DND-41 (cell line): Measurements from ENCODE around the gene SCAF1.

Experiments used
- ATAC-seq: fragments of 200-7000 bp; cut with Tn5 transposase; 3 replicates; pipeline ENCODE4 v1.9.1; 2021; ENCODE audit warnings: low read depth; ENCODE audit not compliant: insufficient read depth
- DNase-seq: peaks from one replicate; pipeline ENCODE4 v3.0.0-alpha.2; 2020
- H2AFZ ChIP-seq: 2 replicates; pipeline ENCODE4 v1.6.0; 2012; ENCODE audit warnings: low read depth, low read length
- H3K27ac ChIP-seq: 2 replicates; pipeline ENCODE4 v1.5.1; 2012; ENCODE audit warnings: low read length, inconsistent platforms
- H3K27me3 ChIP-seq: fragments of 200-600 bp; sonication (generic); 2 replicates; pipeline ENCODE4 v1.6.0; 2012; ENCODE audit warnings: low read length, mild to moderate bottlenecking, inconsistent platforms; ENCODE audit not compliant: insufficient read depth, poor library complexity
- H3K36me3 ChIP-seq: 2 replicates; pipeline ENCODE4 v1.5.1; 2012; ENCODE audit warnings: low read length, inconsistent platforms; ENCODE audit not compliant: insufficient read depth
- H3K4me1 ChIP-seq: 2 replicates; pipeline ENCODE4 v1.5.1; 2012; ENCODE audit warnings: mild to moderate bottlenecking, low read length; ENCODE audit not compliant: insufficient read depth
- H3K4me2 ChIP-seq: 2 replicates; pipeline ENCODE4 v1.6.0; 2012; ENCODE audit warnings: mild to moderate bottlenecking, moderate library complexity, low read length, inconsistent platforms; ENCODE audit not compliant: insufficient read depth
- H3K4me3 ChIP-seq, 2 experiments: fragments of 200-600 bp in 1 of 2; shearing (Covaris generic) in 1 of 2; 2 replicates each; pipeline ENCODE4 v1.5.1; 2012 to 2016; ENCODE audit warnings: inconsistent platforms in 2 of 2, low read length in 2 of 2, mild to moderate bottlenecking in 2 of 2, low read depth in 1 of 2, moderate library complexity in 1 of 2
- H3K79me2 ChIP-seq: 2 replicates; pipeline ENCODE4 v1.6.0; 2012; ENCODE audit warnings: low read length, inconsistent platforms; ENCODE audit not compliant: insufficient read depth
- H3K9ac ChIP-seq: 2 replicates; pipeline ENCODE4 v1.6.0; 2012; ENCODE audit warnings: low read depth, mild to moderate bottlenecking, inconsistent platforms, low read length, moderate library complexity
- H3K9me3 ChIP-seq: 2 replicates; pipeline ENCODE4 v1.5.1; 2012; ENCODE audit warnings: low read length, moderate library complexity, mild to moderate bottlenecking, inconsistent platforms; ENCODE audit not compliant: insufficient read depth, severe bottlenecking
- H4K20me1 ChIP-seq: 2 replicates; pipeline ENCODE4 v1.6.0; 2012; ENCODE audit warnings: low read length; ENCODE audit not compliant: insufficient read depth
- EZH2 ChIP-seq: IDR thresholded peaks from 3 replicates; pipeline ENCODE4 v1.6.1; 2012; ENCODE audit warnings: borderline replicate concordance, low read depth, mild to moderate bottlenecking, moderate library complexity, low read length, inconsistent platforms; ENCODE audit not compliant: severe bottlenecking
- TF ChIP-seq, protein P1 (sequence below): IDR thresholded peaks from 2 replicates; pipeline ENCODE4 v1.5.1; 2012; ENCODE audit warnings: borderline replicate concordance, low read length, moderate library complexity, mild to moderate bottlenecking; ENCODE audit not compliant: poor library complexity, severe bottlenecking; ENCODE audit errors: extremely low read depth

SCAF1 gene

DNA sequence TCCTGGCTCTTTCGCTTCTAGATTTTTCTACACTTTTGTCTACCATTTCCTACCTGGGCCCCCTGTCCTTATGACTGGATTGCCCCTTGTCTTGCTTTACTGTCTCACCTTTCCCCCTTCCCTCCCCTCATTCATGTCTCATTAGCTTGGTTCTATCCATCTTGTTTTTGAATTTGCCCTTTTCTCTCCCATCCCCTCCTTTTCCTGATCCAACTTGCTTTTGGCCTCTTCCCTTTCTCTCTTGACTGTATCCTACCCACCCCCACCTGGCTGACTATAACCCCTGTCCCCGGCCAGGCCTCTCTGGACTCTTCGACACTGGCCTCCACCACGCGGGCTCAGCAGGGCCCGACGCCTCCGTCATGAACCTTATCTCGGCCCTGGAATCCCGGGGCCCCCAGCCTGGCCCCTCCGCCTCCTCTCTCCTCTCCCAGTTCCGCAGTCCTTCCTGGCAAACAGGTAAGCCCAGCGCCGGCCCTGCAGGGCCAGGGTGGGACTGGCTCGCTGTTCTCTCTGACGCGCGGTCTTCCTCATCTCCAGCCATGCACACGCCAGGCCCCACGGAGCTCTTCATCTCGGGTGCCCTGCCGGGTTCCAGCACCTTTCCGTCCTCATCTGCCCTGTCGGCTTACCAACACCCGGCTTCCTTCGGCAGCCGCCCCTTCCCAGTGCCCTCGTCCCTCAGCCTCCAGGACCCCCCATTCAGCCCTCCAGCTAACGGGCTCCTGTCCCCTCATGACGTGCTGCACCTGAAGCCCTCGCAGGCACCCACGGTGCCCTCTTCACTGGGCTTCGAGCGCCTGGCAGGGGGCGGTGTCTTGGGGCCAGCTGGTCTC lies 47.6 kb upstream of the SCAF1 start:
- no peak overlapping the region for H3K9ac ChIP-seq
- H3K4me2 ChIP-seq = peak overlapping the region; percentile 90; the same call in 1 of the 2 replicates
- H3K36me3 ChIP-seq = peaks cover 65% of the 10 kb centered on the region

GRCh38 chr19:49594993-49595818 lies 46.8 kb upstream of the SCAF1 start:
- Histone ChIP-seq H3K79me2 (peaks cover 82% of the 10 kb centered on the region), H3K27ac (no peak overlapping the region), H3K27me3 (no peaks in the 10 kb centered on the region), H3K4me2 (no peak overlapping the region), H3K4me3 (no peak overlapping the region), H4K20me1 (peaks cover 69% of the 10 kb centered on the region), H3K4me1 (peaks cover 23% of the 10 kb centered on the region), H3K36me3 (peaks cover 73% of the 10 kb centered on the region), H2AFZ (no peak overlapping the region), H3K9ac (no peak overlapping the region), H3K9me3 (no peaks in the 10 kb centered on the region)
- no peak for DNase-seq
- ATAC-seq = no peak
- no peak for TF ChIP-seq EZH2
- TF ChIP-seq, protein P1, sequence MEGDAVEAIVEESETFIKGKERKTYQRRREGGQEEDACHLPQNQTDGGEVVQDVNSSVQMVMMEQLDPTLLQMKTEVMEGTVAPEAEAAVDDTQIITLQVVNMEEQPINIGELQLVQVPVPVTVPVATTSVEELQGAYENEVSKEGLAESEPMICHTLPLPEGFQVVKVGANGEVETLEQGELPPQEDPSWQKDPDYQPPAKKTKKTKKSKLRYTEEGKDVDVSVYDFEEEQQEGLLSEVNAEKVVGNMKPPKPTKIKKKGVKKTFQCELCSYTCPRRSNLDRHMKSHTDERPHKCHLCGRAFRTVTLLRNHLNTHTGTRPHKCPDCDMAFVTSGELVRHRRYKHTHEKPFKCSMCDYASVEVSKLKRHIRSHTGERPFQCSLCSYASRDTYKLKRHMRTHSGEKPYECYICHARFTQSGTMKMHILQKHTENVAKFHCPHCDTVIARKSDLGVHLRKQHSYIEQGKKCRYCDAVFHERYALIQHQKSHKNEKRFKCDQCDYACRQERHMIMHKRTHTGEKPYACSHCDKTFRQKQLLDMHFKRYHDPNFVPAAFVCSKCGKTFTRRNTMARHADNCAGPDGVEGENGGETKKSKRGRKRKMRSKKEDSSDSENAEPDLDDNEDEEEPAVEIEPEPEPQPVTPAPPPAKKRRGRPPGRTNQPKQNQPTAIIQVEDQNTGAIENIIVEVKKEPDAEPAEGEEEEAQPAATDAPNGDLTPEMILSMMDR = no peak

More for the DNA sequence above, 47.6 kb upstream of the SCAF1 start:
- H3K27me3 ChIP-seq = no peaks in the 10 kb centered on the region
- TF ChIP-seq, protein P1 = no peak
- TF ChIP-seq EZH2 = no peak
- no peaks in the 10 kb centered on the region for H3K9me3 ChIP-seq
- no peak overlapping the region for H3K27ac ChIP-seq
- H4K20me1 ChIP-seq = peaks cover 64% of the 10 kb centered on the region
- DNase-seq (no peak), ATAC-seq (no peak)
- H3K4me3 ChIP-seq = no peak overlapping the region
- H3K4me1 ChIP-seq = peaks cover 23% of the 10 kb centered on the region
- H2AFZ ChIP-seq = no peak overlapping the region
- peaks cover 74% of the 10 kb centered on the region for H3K79me2 ChIP-seq

DNA sequence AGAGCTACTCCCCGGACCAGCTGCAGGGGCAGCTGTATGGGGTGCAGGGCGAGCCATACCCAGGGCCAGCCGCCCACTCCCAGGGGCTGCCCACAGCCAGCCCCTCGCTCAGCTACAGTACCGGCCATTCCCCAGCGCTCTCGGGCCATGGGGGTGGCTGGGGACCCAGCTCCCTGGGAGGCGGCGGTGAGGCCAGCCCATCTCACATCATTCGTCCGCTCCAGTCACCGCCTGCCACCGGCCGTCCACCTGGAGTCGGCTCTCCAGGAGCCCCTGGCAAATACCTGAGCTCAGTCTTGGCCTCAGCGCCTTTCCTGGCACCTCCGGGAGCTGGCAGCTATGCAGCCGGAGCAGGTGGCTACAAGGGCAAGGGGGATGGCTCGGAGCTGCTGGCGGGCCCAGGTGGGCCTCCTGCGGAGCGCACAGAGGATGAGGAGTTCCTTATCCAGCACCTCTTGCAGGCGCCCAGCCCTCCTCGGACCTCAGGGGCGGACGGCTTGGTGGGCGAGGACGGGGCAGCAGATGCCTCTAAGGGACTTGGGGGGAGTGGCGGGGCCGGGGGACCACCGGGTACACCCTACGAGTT lies 46.1 kb upstream of the SCAF1 start:
- H2AFZ ChIP-seq = no peak overlapping the region
- TF ChIP-seq EZH2 = no peak
- TF ChIP-seq, protein P1 = no peak
- no peak overlapping the region for H3K4me3 ChIP-seq
- H4K20me1 ChIP-seq = peaks cover 72% of the 10 kb centered on the region
- peaks cover 78% of the 10 kb centered on the region for H3K79me2 ChIP-seq
- H3K4me1 ChIP-seq = peaks cover 20% of the 10 kb centered on the region
- no peak for DNase-seq
- ATAC-seq = no peak
- H3K4me2 ChIP-seq = no peak overlapping the region
- no peak overlapping the region for H3K9ac ChIP-seq
- H3K36me3 ChIP-seq = peaks cover 80% of the 10 kb centered on the region
- no peaks in the 10 kb centered on the region for H3K9me3 ChIP-seq
- no peak overlapping the region for H3K27ac ChIP-seq
- no peaks in the 10 kb centered on the region for H3K27me3 ChIP-seq
